Fibroblast of lung (primary cell): Measurements from ENCODE around the gene DNAH3. TPM values are rescaled to one million over a fixed set of nuclear protein-coding genes. Genes with fewer than 3 reads are reported as not detected.

Experiments used
- DNase-seq, 2 donors: peaks; one replicate each; pipeline versions ENCODE4 v3.0.0 to v3.0.0-alpha.2; 2010; ENCODE audit warnings: low read depth in 2 of 2
- H2AFZ ChIP-seq: 2 replicates; pipeline ENCODE4 v1.5.1; 2012; ENCODE audit warnings: low read length, control low read depth, inconsistent platforms
- H3K27ac ChIP-seq: 2 replicates; pipeline ENCODE4 v1.5.1; 2011; ENCODE audit warnings: low read length, control low read depth; ENCODE audit not compliant: insufficient read depth
- H3K27me3 ChIP-seq: 2 replicates; pipeline ENCODE4 v1.5.1; 2011; ENCODE audit warnings: mild to moderate bottlenecking, low read length; ENCODE audit not compliant: control insufficient read depth, insufficient read depth
- H3K36me3 ChIP-seq: 2 replicates; pipeline ENCODE4 v1.5.1; 2011; ENCODE audit warnings: low read length; ENCODE audit not compliant: control insufficient read depth, insufficient read depth
- H3K4me1 ChIP-seq: 2 replicates; pipeline ENCODE4 v1.5.1; 2011; ENCODE audit warnings: low read length; ENCODE audit not compliant: control insufficient read depth, insufficient read depth; ENCODE audit errors: extremely low read depth
- H3K4me2 ChIP-seq: 2 replicates; pipeline ENCODE4 v1.5.1; 2011; ENCODE audit warnings: low read length, control low read depth; ENCODE audit not compliant: insufficient read depth; ENCODE audit errors: extremely low read depth
- H3K4me3 ChIP-seq, 4 experiments: fragments of 200-600 bp in 1 of 4; sonication (generic) in 1 of 4; replicated peaks in 1 of 4; 2 replicates each; pipeline ENCODE4 v1.5.1; 2011 to 2016; ENCODE audit warnings: low read length in 4 of 4, low read depth in 3 of 4, mild to moderate bottlenecking in 3 of 4, control low read depth in 2 of 4, inconsistent platforms in 1 of 4, mixed read lengths in 1 of 4; ENCODE audit not compliant: insufficient read depth in 1 of 4; ENCODE audit errors: control extremely low read depth in 1 of 4
- H3K79me2 ChIP-seq: 2 replicates; pipeline ENCODE4 v1.5.1; 2012; ENCODE audit warnings: mild to moderate bottlenecking, low read length, inconsistent platforms; ENCODE audit not compliant: control insufficient read depth, insufficient read depth
- H3K9ac ChIP-seq: 2 replicates; pipeline ENCODE4 v1.5.1; 2011; ENCODE audit warnings: mild to moderate bottlenecking, low read length, control low read depth; ENCODE audit not compliant: insufficient read depth
- H3K9me3 ChIP-seq: 2 replicates; pipeline ENCODE4 v1.5.1; 2012; ENCODE audit warnings: low read depth, low read length; ENCODE audit not compliant: control insufficient read depth, insufficient read depth
- H4K20me1 ChIP-seq: 2 replicates; pipeline ENCODE4 v1.5.1; 2011; ENCODE audit warnings: low read length; ENCODE audit not compliant: control insufficient read depth, insufficient read depth; ENCODE audit errors: extremely low read depth
- CTCF ChIP-seq, 2 donors: IDR thresholded peaks in 1 of 2; conservative IDR thresholded peaks in 1 of 2; 1 replicate in 1 of 2; 2 replicates in 1 of 2; pipeline ENCODE4 v1.5.1; 2011 to 2012; ENCODE audit warnings: low read length in 2 of 2, control low read depth in 1 of 2, inconsistent platforms in 1 of 2, low read depth in 1 of 2, mild to moderate bottlenecking in 1 of 2
- EZH2 ChIP-seq: IDR thresholded peaks from 2 replicates; pipeline ENCODE4 v1.5.1; 2012; ENCODE audit warnings: low read length, control low read depth, mild to moderate bottlenecking; ENCODE audit errors: missing control alignments
- polyA plus RNA-seq, 2 donors: library from polyadenylated mRNA; depleted of rRNA in 1 of 2; stranded (reverse) in 1 of 2; unstranded in 1 of 2; fragments of >200 nt; gene quantifications; 2 replicates each; pipeline ENCODE4 v1.2.1, GENCODE V29; 2011 to 2012; ENCODE audit warnings: missing spikeins in 1 of 2
- total RNA-seq: library from RNA; depleted of rRNA; stranded (reverse); fragments of >200 nt; gene quantifications from 2 replicates; pipeline ENCODE4 v1.2.1, GENCODE V29; 2014

DNAH3 gene
- total and polyA plus RNA-seq, 2 donors (not counting 1 experiment from before 2014, with no cell fraction given) = not detected

- no peak for DNase-seq
- Histone ChIP-seq H3K79me2 (peaks cover 67% of the 10 kb centered on the region), H3K27ac (no peak overlapping the region), H3K27me3 (no peaks in the 10 kb centered on the region), H2AFZ (no peak overlapping the region), H3K9me3 (no peaks in the 10 kb centered on the region), H3K9ac (no peak overlapping the region), H4K20me1 (no peaks in the 10 kb centered on the region), H3K36me3 (peaks cover 2% of the 10 kb centered on the region), H3K4me3 (no peak overlapping the region), H3K4me1 (peaks cover 3% of the 10 kb centered on the region), H3K4me2 (no peak overlapping the region)
- TF ChIP-seq CTCF (conservative IDR thresholded peaks at IDR 0.05 in 1 of 2, IDR thresholded peaks at IDR 0.05 in 1 of 2; ENCODE audit: low read depth in 1 of 2, low read length in 2 of 2) (no peak), EZH2 (no peak)
Measured at GRCh38 chr16:20887207-20887606, 263.4 kb downstream of the DNAH3 start.

- Histone ChIP-seq H3K9me3 (no peaks in the 10 kb centered on the region), H3K9ac (no peak overlapping the region), H3K79me2 (peaks cover 65% of the 10 kb centered on the region), H3K4me3 (no peak overlapping the region), H3K4me2 (no peak overlapping the region), H3K27ac (no peak overlapping the region), H2AFZ (no peak overlapping the region), H3K27me3 (no peaks in the 10 kb centered on the region), H3K4me1 (peaks cover 3% of the 10 kb centered on the region), H3K36me3 (no peaks in the 10 kb centered on the region), H4K20me1 (no peaks in the 10 kb centered on the region)
- DNase-seq = no peak
- TF ChIP-seq EZH2 (no peak), CTCF (conservative IDR thresholded peaks at IDR 0.05 in 1 of 2, IDR thresholded peaks at IDR 0.05 in 1 of 2; ENCODE audit: low read depth in 1 of 2, low read length in 2 of 2) (no peak)
Measured at GRCh38 chr16:20886320-20886719, 264.3 kb downstream of the DNAH3 start.

DNA sequence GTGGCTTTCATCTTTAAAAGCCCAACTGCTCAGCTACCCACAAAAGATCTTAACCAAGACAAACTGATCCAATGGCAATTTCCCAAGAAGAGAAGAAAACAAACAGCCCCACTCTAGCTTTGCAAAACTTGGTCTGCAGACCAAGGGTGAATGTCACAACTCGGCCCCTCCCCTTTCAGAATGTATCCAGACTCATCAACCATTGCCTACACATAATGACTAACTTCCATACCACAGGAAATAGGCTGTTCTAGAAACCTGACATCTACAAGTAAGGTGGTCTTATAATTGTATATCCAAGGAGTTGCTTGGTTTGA is 266.4 kb downstream of the DNAH3 start:
- no peak overlapping the region for H3K4me3 ChIP-seq
- H3K27me3 ChIP-seq = no peaks in the 10 kb centered on the region
- no peak overlapping the region for H3K27ac ChIP-seq
- H2AFZ ChIP-seq = no peak overlapping the region
- H3K79me2 ChIP-seq = peaks cover 69% of the 10 kb centered on the region
- no peak overlapping the region for H3K4me2 ChIP-seq
- DNase-seq = peak; percentile 85 to 91
- H4K20me1 ChIP-seq = no peaks in the 10 kb centered on the region
- TF ChIP-seq CTCF (conservative IDR thresholded peaks at IDR 0.05 in 1 of 2, IDR thresholded peaks at IDR 0.05 in 1 of 2; ENCODE audit: low read depth in 1 of 2, low read length in 2 of 2) (no peak), EZH2 (no peak)
- no peak overlapping the region for H3K9ac ChIP-seq
- H3K36me3 ChIP-seq = no peaks in the 10 kb centered on the region
- H3K9me3 ChIP-seq = no peaks in the 10 kb centered on the region
- peaks cover 6% of the 10 kb centered on the region for H3K4me1 ChIP-seq
